RCC 7860 (cell line): Measurements from ENCODE around the gene SCAANT1.

ENCODE experiments used
- DNase-seq: peaks from one replicate; pipeline ENCODE4 v3.0.0-alpha.2; 2015; ENCODE audit warnings: low spot score
- FAIRE-seq: peaks from 2 replicates; lab custom pipeline; 2012; peaks lifted over from hg19 to GRCh38; lab: Jason Lieb, UNC

The SCAANT1 gene

GRCh38 chr3:63934041-63934866 lies 22.1 kb upstream of the SCAANT1 start:
- FAIRE-seq, result no peak
- DNase-seq, result no peak

GRCh38 chr3:63933459-63933858 lies 21.3 kb upstream of the SCAANT1 start:
- DNase-seq, result no peak
- no peak for FAIRE-seq

- no peak for FAIRE-seq
- no peak for DNase-seq
These were observed 20.5 kb upstream of the SCAANT1 start for GRCh38 chr3:63932509-63933212.

- DNase-seq, result no peak
- FAIRE-seq, result no peak
These were observed 19.1 kb upstream of the SCAANT1 start for GRCh38 chr3:63931290-63931689.

- FAIRE-seq (no peak), DNase-seq (no peak)
These were observed 15.5 kb upstream of the SCAANT1 start for GRCh38 chr3:63927422-63928280.

- FAIRE-seq (no peak), DNase-seq (no peak)
These were observed 14.1 kb upstream of the SCAANT1 start for GRCh38 chr3:63926309-63926708.

- FAIRE-seq (no peak), DNase-seq (no peak)
These were observed 10.5 kb upstream of the SCAANT1 start for GRCh38 chr3:63922491-63923199.

- no peak for FAIRE-seq
- no peak for DNase-seq
These were observed 9.7 kb upstream of the SCAANT1 start for GRCh38 chr3:63921741-63922482.

GRCh38 chr3:63920001-63920400 lies 7.8 kb upstream of the SCAANT1 start:
- FAIRE-seq (no peak), DNase-seq (no peak)

GRCh38 chr3:63918321-63918720 lies 6.1 kb upstream of the SCAANT1 start:
- peak; percentile 8 for DNase-seq
- peak; percentile 17 for FAIRE-seq

- DNase-seq (no peak), FAIRE-seq (no peak)
These were observed 2.1 kb upstream of the SCAANT1 start for GRCh38 chr3:63914312-63914711.

GRCh38 chr3:63912768-63913588 lies 795 bp upstream of the SCAANT1 start:
- no peak for FAIRE-seq
- peak; percentile 40 for DNase-seq

GRCh38 chr3:63911509-63911872 lies 692 bp downstream of the SCAANT1 start:
- DNase-seq (no peak), FAIRE-seq (no peak)

GRCh38 chr3:63910891-63911290 lies 1.3 kb downstream of the SCAANT1 start:
- no peak for DNase-seq
- FAIRE-seq, result no peak

GRCh38 chr3:63910001-63910400 lies 2.2 kb downstream of the SCAANT1 start:
- no peak for FAIRE-seq
- DNase-seq, result no peak

- FAIRE-seq, result no peak
- DNase-seq, result no peak
These were observed 2.8 kb downstream of the SCAANT1 start for GRCh38 chr3:63909431-63909830.

GRCh38 chr3:63908776-63909175 lies 3.4 kb downstream of the SCAANT1 start:
- FAIRE-seq (no peak), DNase-seq (no peak)

- FAIRE-seq (no peak), DNase-seq (no peak)
These were observed 4.0 kb downstream of the SCAANT1 start for GRCh38 chr3:63908081-63908736.
